Rectal smooth muscle tissue (tissue), 1 donor: Measurements from ENCODE around the gene CFAP57.
"Not testable (repeated sequence)": the region's sequence is repeated elsewhere in the genome, so short reads cannot be mapped to it uniquely, and the experiment has no call there.

Source experiments
- H3K27ac ChIP-seq: one replicate; pipeline ENCODE4 v1.7.0; 2013; ENCODE audit warnings: low read depth, low read length, inconsistent platforms
- H3K27me3 ChIP-seq: one replicate; pipeline ENCODE4 v1.7.0; 2013; ENCODE audit warnings: low read length; ENCODE audit not compliant: control insufficient read depth, insufficient read depth
- H3K36me3 ChIP-seq: one replicate; pipeline ENCODE4 v1.7.0; 2013; ENCODE audit warnings: low read length; ENCODE audit not compliant: control insufficient read depth, insufficient read depth
- H3K4me1 ChIP-seq: one replicate; pipeline ENCODE4 v1.7.0; 2013; ENCODE audit warnings: low read length; ENCODE audit not compliant: control insufficient read depth, insufficient read depth
- H3K4me3 ChIP-seq: one replicate; pipeline ENCODE4 v1.7.0; 2013; ENCODE audit warnings: low read length
- H3K9ac ChIP-seq: one replicate; pipeline ENCODE4 v1.7.0; 2013; ENCODE audit warnings: low read length

Gene CFAP57

GRCh38 chr1:43171876-43172526 lies at the start of gene CFAP57, which contains the start of gene EBNA1BP2:
Gene CFAP57, plus strand, starts transcription at chr1:43172330. Its CDS starts 424 bp downstream, at chr1:43172754.
Gene EBNA1BP2, minus strand, starts transcription at chr1:43172290. Its CDS starts 172 bp downstream, at chr1:43172118.
- H3K4me3 ChIP-seq, result peak within 1 kb of the TSS; percentile 94
- peak within 1 kb of the TSS; percentile 52 for H3K27ac ChIP-seq
- peak within 1 kb of the TSS; percentile 92 for H3K9ac ChIP-seq
- H3K4me1 ChIP-seq, result peaks cover 9% of the 10 kb centered on the region
- no peaks in the 10 kb centered on the region for H3K27me3 ChIP-seq
- peaks cover 13% of the 10 kb centered on the region for H3K36me3 ChIP-seq

GRCh38 chr1:43123031-43123430 lies 49.1 kb upstream of the CFAP57 start:
- Histone ChIP-seq H3K36me3 (no peaks in the 10 kb centered on the region), H3K9ac (no peak overlapping the region), H3K27me3 (no peaks in the 10 kb centered on the region), H3K4me1 (no peaks in the 10 kb centered on the region), H3K4me3 (no peak overlapping the region), H3K27ac (no peak overlapping the region)

- no peak overlapping the region for H3K27ac ChIP-seq
- H3K4me3 ChIP-seq, result no peak overlapping the region
- H3K9ac ChIP-seq, result no peak overlapping the region
- no peaks in the 10 kb centered on the region for H3K27me3 ChIP-seq
- H3K4me1 ChIP-seq, result no peaks in the 10 kb centered on the region
- no peaks in the 10 kb centered on the region for H3K36me3 ChIP-seq
These were observed 43.3 kb upstream of the CFAP57 start for GRCh38 chr1:43128816-43129215.

GRCh38 chr1:43129426-43129825 lies 42.7 kb upstream of the CFAP57 start:
- Histone ChIP-seq H3K27ac (no peak overlapping the region), H3K4me3 (no peak overlapping the region), H3K27me3 (no peaks in the 10 kb centered on the region), H3K4me1 (no peaks in the 10 kb centered on the region), H3K9ac (no peak overlapping the region), H3K36me3 (no peaks in the 10 kb centered on the region)

- no peak overlapping the region for H3K27ac ChIP-seq
- no peak overlapping the region for H3K9ac ChIP-seq
- H3K27me3 ChIP-seq, result no peaks in the 10 kb centered on the region
- no peak overlapping the region for H3K4me3 ChIP-seq
- no peaks in the 10 kb centered on the region for H3K4me1 ChIP-seq
- H3K36me3 ChIP-seq, result no peaks in the 10 kb centered on the region
These were observed 38.1 kb upstream of the CFAP57 start for GRCh38 chr1:43134068-43134467.

- Histone ChIP-seq H3K4me1 (no peaks in the 10 kb centered on the region), H3K4me3 (no peak overlapping the region), H3K27me3 (no peaks in the 10 kb centered on the region), H3K9ac (no peak overlapping the region), H3K36me3 (no peaks in the 10 kb centered on the region), H3K27ac (no peak overlapping the region)
These were observed 37.5 kb upstream of the CFAP57 start for GRCh38 chr1:43134640-43135039.

- Histone ChIP-seq H3K27me3 (no peaks in the 10 kb centered on the region), H3K36me3 (no peaks in the 10 kb centered on the region), H3K27ac (no peak overlapping the region)
These were observed 36.0 kb upstream of the CFAP57 start for GRCh38 chr1:43135857-43136781.

GRCh38 chr1:43137445-43138052 lies 34.6 kb upstream of the CFAP57 start:
- Histone ChIP-seq H3K4me1 (no peaks in the 10 kb centered on the region), H3K36me3 (no peaks in the 10 kb centered on the region), H3K9ac (no peak overlapping the region), H3K4me3 (no peak overlapping the region), H3K27ac (no peak overlapping the region), H3K27me3 (no peaks in the 10 kb centered on the region)

More at GRCh38 chr1:43135857-43136781, 36.0 kb upstream of the CFAP57 start:
- H3K4me3 ChIP-seq, result no peak overlapping the region
- no peaks in the 10 kb centered on the region for H3K4me1 ChIP-seq
- no peak overlapping the region for H3K9ac ChIP-seq

GRCh38 chr1:43139295-43139694 lies 32.8 kb upstream of the CFAP57 start:
- H3K9ac ChIP-seq, H3K4me1 ChIP-seq, H3K27ac ChIP-seq, H3K27me3 ChIP-seq, H3K4me3 ChIP-seq, H3K36me3 ChIP-seq: not testable (repeated sequence)

- no peak overlapping the region for H3K27ac ChIP-seq
- no peaks in the 10 kb centered on the region for H3K36me3 ChIP-seq
- no peak overlapping the region for H3K9ac ChIP-seq
- no peak overlapping the region for H3K4me3 ChIP-seq
- no peaks in the 10 kb centered on the region for H3K27me3 ChIP-seq
- no peaks in the 10 kb centered on the region for H3K4me1 ChIP-seq
These were observed 32.1 kb upstream of the CFAP57 start for GRCh38 chr1:43140010-43140409.

GRCh38 chr1:43140583-43140982 lies 31.5 kb upstream of the CFAP57 start:
- Histone ChIP-seq H3K4me3 (no peak overlapping the region), H3K9ac (no peak overlapping the region), H3K27me3 (no peaks in the 10 kb centered on the region), H3K36me3 (no peaks in the 10 kb centered on the region), H3K27ac (no peak overlapping the region), H3K4me1 (no peaks in the 10 kb centered on the region)

GRCh38 chr1:43143441-43143888 lies 28.7 kb upstream of the CFAP57 start:
- Histone ChIP-seq H3K4me1 (no peaks in the 10 kb centered on the region), H3K36me3 (no peaks in the 10 kb centered on the region), H3K9ac (no peak overlapping the region), H3K4me3 (no peak overlapping the region), H3K27ac (no peak overlapping the region), H3K27me3 (no peaks in the 10 kb centered on the region)
